Measurements from ENCODE around the gene NCAPD3.

Gene NCAPD3

GRCh38 chr11:134142536-134142935 is 81.2 kb downstream of the NCAPD3 start:
- Histone ChIP-seq H2BK5ac (ENCODE audit: low read length) (no peak overlapping the region), H2AFZ (ENCODE audit: low read length) (no peak overlapping the region), H3K27me3 (ENCODE audit: control insufficient read depth in 3 of 3, insufficient read depth in 3 of 3, low read depth in 1 of 3, low read length in 3 of 3) (no peaks in the 10 kb centered on the region), H3K18ac (ENCODE audit: low read length) (no peak overlapping the region), H3K27ac (replicated peaks; ENCODE audit: low read length) (no peak overlapping the region), H3K4ac (ENCODE audit: low read length) (no peak overlapping the region), H2BK15ac (ENCODE audit: low read length) (no peak overlapping the region), H3K9me3 (replicated peaks in 1 of 2; ENCODE audit: control insufficient read depth in 2 of 2, insufficient read depth in 1 of 2, low read depth in 1 of 2, low read length in 2 of 2) (peaks cover 8 to 18% of the 10 kb centered on the region in 2 donors), H3K14ac (ENCODE audit: low read length) (no peak overlapping the region), H3K4me2 (ENCODE audit: insufficient read depth, low read length, poor library complexity, severe bottlenecking) (no peak overlapping the region), H3K4me3 (ENCODE audit: low read length in 2 of 2) (no peak overlapping the region), H4K91ac (ENCODE audit: low read depth, low read length, poor library complexity) (no peak overlapping the region), H3K79me1 (ENCODE audit: low read depth, low read length) (peaks cover 1% of the 10 kb centered on the region), H2BK120ac (ENCODE audit: low read depth, low read length) (no peak overlapping the region), H4K8ac (ENCODE audit: low read depth, low read length) (no peak overlapping the region), H3K36me3 (replicated peaks in 1 of 2; ENCODE audit: control insufficient read depth in 2 of 2, insufficient read depth in 2 of 2, low read length in 2 of 2) (peaks cover 30 to 75% of the 10 kb centered on the region in 2 donors), H3K9ac (ENCODE audit: low read depth, low read length, poor library complexity) (no peak overlapping the region), H2BK12ac (ENCODE audit: low read length) (no peak overlapping the region), H3K4me1 (ENCODE audit: control insufficient read depth in 2 of 2, insufficient read depth in 1 of 2, low read depth in 1 of 2, low read length in 2 of 2) (peaks cover 1 to 6% of the 10 kb centered on the region in 2 donors), H2AK5ac (ENCODE audit: low read depth, low read length) (no peak overlapping the region), H3K23ac (ENCODE audit: low read depth, low read length, poor library complexity) (no peak overlapping the region)
- no CpG with 5 or more reads among the region's 6 CpGs for WGBS, 2 donors (ENCODE audit: extremely low coverage in 2 of 2, insufficient read length in 2 of 2, insufficient replicate concordance in 1 of 2)
- no peak for DNase-seq (ENCODE audit: low spot score)

DNA sequence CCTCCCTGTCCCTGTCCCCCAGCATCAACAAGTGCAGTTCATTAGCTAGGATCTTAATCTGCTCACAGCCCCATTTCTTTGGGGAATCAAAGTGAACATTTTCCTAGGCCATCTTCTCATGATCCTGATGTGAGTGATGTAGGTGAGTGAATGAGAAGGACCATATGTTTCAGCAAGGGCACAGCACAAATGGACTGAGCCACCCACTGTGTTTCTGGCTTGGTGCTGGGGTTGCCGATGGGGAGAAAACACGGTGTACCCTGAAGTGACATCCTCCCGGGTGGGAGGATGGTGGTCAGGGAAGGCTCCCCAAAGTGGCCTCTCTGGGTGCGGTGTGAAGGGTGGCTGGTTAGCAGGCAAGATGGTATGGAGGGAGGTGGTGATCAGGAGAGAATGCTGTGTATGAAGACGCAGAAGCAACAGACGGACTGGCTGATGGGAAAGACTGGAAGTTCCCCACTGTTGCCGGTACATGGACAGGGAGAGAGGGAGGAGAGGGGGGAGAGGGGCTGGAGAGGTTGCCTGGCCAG is 82.7 kb downstream of the NCAPD3 start:
- H2AFZ ChIP-seq (ENCODE audit: low read length) = no peak overlapping the region
- no peak overlapping the region for H3K23ac ChIP-seq (ENCODE audit: low read depth, low read length, poor library complexity)
- peaks cover 1% of the 10 kb centered on the region for H3K79me1 ChIP-seq (ENCODE audit: low read depth, low read length)
- H2BK120ac ChIP-seq (ENCODE audit: low read depth, low read length) = no peak overlapping the region
- no peaks in the 10 kb centered on the region for H3K27me3 ChIP-seq (ENCODE audit: control insufficient read depth in 3 of 3, insufficient read depth in 3 of 3, low read depth in 1 of 3, low read length in 3 of 3)
- H3K18ac ChIP-seq (ENCODE audit: low read length) = no peak overlapping the region
- no peak overlapping the region for H3K14ac ChIP-seq (ENCODE audit: low read length)
- H3K4me1 ChIP-seq (ENCODE audit: control insufficient read depth in 2 of 2, insufficient read depth in 1 of 2, low read depth in 1 of 2, low read length in 2 of 2) = peaks cover 1 to 6% of the 10 kb centered on the region in 2 donors
- no peak for DNase-seq (ENCODE audit: low spot score)
- no peak overlapping the region for H3K4ac ChIP-seq (ENCODE audit: low read length)
- no peak overlapping the region for H2BK5ac ChIP-seq (ENCODE audit: low read length)
- no peak overlapping the region for H3K4me3 ChIP-seq (ENCODE audit: low read length in 2 of 2)
- H3K4me2 ChIP-seq (ENCODE audit: insufficient read depth, low read length, poor library complexity, severe bottlenecking) = no peak overlapping the region
- H3K36me3 ChIP-seq (replicated peaks in 1 of 2; ENCODE audit: control insufficient read depth in 2 of 2, insufficient read depth in 2 of 2, low read length in 2 of 2) = peaks cover 27 to 61% of the 10 kb centered on the region in 2 donors
- no peak overlapping the region for H2BK15ac ChIP-seq (ENCODE audit: low read length)
- WGBS, 2 donors (ENCODE audit: extremely low coverage in 2 of 2, insufficient read length in 2 of 2, insufficient replicate concordance in 1 of 2) = no CpG with 5 or more reads among the region's 7 CpGs
- no peak overlapping the region for H2BK12ac ChIP-seq (ENCODE audit: low read length)
- H3K9ac ChIP-seq (ENCODE audit: low read depth, low read length, poor library complexity) = no peak overlapping the region
- H3K27ac ChIP-seq (replicated peaks; ENCODE audit: low read length) = no peak overlapping the region
- no peak overlapping the region for H4K8ac ChIP-seq (ENCODE audit: low read depth, low read length)
- H2AK5ac ChIP-seq (ENCODE audit: low read depth, low read length) = no peak overlapping the region
- H3K9me3 ChIP-seq (replicated peaks in 1 of 2; ENCODE audit: control insufficient read depth in 2 of 2, insufficient read depth in 1 of 2, low read depth in 1 of 2, low read length in 2 of 2) = peaks cover 15 to 17% of the 10 kb centered on the region in 2 donors
- H4K91ac ChIP-seq (ENCODE audit: low read depth, low read length, poor library complexity) = no peak overlapping the region

DNA sequence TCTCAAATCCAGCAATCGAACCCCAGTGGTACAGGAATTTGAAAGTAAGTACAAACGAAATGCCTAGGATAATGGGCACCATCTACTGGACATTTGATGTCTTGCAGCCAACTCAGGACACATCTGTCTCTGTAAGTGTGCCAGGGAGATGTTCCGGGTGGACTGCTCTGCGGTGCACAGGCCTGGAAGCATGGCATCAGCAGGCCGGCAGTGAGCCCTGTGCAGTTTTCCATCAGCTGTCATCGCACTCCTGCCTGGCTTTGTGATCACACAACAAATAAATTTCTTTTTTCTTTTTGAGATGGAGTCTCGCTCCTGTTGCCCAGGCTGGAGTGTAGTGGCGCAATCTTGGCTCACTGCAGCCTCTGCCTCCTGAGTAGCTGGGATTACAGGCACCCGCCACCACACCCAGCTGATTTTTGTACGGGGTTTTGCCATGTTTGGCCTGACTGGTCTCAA is 83.9 kb downstream of the NCAPD3 start:
- Histone ChIP-seq H3K79me1 (ENCODE audit: low read depth, low read length) (peaks cover 1% of the 10 kb centered on the region), H2BK5ac (ENCODE audit: low read length) (no peak overlapping the region)

DNA sequence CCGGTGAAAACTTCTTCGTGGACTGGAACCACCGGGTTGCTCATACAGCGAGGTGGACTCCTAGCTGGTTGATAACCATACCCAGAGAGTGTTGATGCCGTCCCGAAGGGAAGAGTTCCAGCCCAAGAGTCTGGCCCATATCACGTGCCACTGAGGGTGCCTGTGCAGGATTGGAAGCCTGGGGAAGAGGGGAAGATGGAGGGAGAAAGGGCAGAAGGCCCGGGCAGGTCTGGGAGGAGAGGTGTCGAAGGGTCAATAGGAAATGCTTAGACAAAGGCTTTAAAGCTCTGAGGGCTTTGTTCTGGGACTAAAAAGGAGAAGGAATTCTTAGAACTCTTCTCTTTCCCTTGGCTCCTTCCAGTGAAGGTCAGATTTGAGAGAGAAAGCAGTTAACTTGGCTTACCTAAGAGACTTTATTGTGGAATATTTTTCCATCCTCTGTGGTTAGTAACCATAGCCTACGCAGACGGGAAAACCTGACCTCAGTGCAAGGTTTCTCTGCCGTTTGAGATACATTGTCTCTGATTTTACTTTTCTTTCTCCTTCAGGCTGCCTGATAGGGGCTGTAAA is 84.4 kb downstream of the NCAPD3 start:
- H2AK5ac ChIP-seq (ENCODE audit: low read depth, low read length) = no peak overlapping the region
- no peak for DNase-seq (ENCODE audit: low spot score)
- no peak overlapping the region for H3K4me2 ChIP-seq (ENCODE audit: insufficient read depth, low read length, poor library complexity, severe bottlenecking)
- H3K36me3 ChIP-seq (replicated peaks in 1 of 2; ENCODE audit: control insufficient read depth in 2 of 2, insufficient read depth in 2 of 2, low read length in 2 of 2) = peaks cover 17 to 45% of the 10 kb centered on the region in 2 donors
- H3K4me3 ChIP-seq (ENCODE audit: low read length in 2 of 2) = no peak overlapping the region
- peaks cover 10 to 26% of the 10 kb centered on the region in 2 donors for H3K9me3 ChIP-seq (replicated peaks in 1 of 2; ENCODE audit: control insufficient read depth in 2 of 2, insufficient read depth in 1 of 2, low read depth in 1 of 2, low read length in 2 of 2)
- H2BK12ac ChIP-seq (ENCODE audit: low read length) = no peak overlapping the region
- no peak overlapping the region for H4K91ac ChIP-seq (ENCODE audit: low read depth, low read length, poor library complexity)
- peaks cover 1% of the 10 kb centered on the region for H3K79me1 ChIP-seq (ENCODE audit: low read depth, low read length)
- no peak overlapping the region for H2BK120ac ChIP-seq (ENCODE audit: low read depth, low read length)
- no peak overlapping the region for H2AFZ ChIP-seq (ENCODE audit: low read length)
- no peak overlapping the region for H3K27ac ChIP-seq (replicated peaks; ENCODE audit: low read length)
- H2BK15ac ChIP-seq (ENCODE audit: low read length) = no peak overlapping the region
- H3K23ac ChIP-seq (ENCODE audit: low read depth, low read length, poor library complexity) = no peak overlapping the region
- H3K4ac ChIP-seq (ENCODE audit: low read length) = no peak overlapping the region
- H2BK5ac ChIP-seq (ENCODE audit: low read length) = no peak overlapping the region
- no peaks in the 10 kb centered on the region for H3K27me3 ChIP-seq (ENCODE audit: control insufficient read depth in 3 of 3, insufficient read depth in 3 of 3, low read depth in 1 of 3, low read length in 3 of 3)
- no peak overlapping the region for H3K18ac ChIP-seq (ENCODE audit: low read length)
- no peak overlapping the region for H3K14ac ChIP-seq (ENCODE audit: low read length)
- no peak overlapping the region for H3K9ac ChIP-seq (ENCODE audit: low read depth, low read length, poor library complexity)
- WGBS, 2 donors (ENCODE audit: extremely low coverage in 2 of 2, insufficient read length in 2 of 2, insufficient replicate concordance in 1 of 2) = no CpG with 5 or more reads among the region's 12 CpGs
- no peak overlapping the region for H4K8ac ChIP-seq (ENCODE audit: low read depth, low read length)
- peaks cover 1 to 6% of the 10 kb centered on the region in 2 donors for H3K4me1 ChIP-seq (ENCODE audit: control insufficient read depth in 2 of 2, insufficient read depth in 1 of 2, low read depth in 1 of 2, low read length in 2 of 2)

More for the DNA sequence above, 83.9 kb downstream of the NCAPD3 start:
- DNase-seq (ENCODE audit: low spot score) = peak; percentile 38
- no peaks in the 10 kb centered on the region for H3K27me3 ChIP-seq (ENCODE audit: control insufficient read depth in 3 of 3, insufficient read depth in 3 of 3, low read depth in 1 of 3, low read length in 3 of 3)
- H3K4me3 ChIP-seq (ENCODE audit: low read length in 2 of 2) = no peak overlapping the region
- H2BK120ac ChIP-seq (ENCODE audit: low read depth, low read length) = no peak overlapping the region
- no CpG with 5 or more reads among the region's 10 CpGs for WGBS, 2 donors (ENCODE audit: extremely low coverage in 2 of 2, insufficient read length in 2 of 2, insufficient replicate concordance in 1 of 2)
- H3K4ac ChIP-seq (ENCODE audit: low read length) = no peak overlapping the region
- no peak overlapping the region for H2BK15ac ChIP-seq (ENCODE audit: low read length)
- no peak overlapping the region for H3K9ac ChIP-seq (ENCODE audit: low read depth, low read length, poor library complexity)
- H3K36me3 ChIP-seq (replicated peaks in 1 of 2; ENCODE audit: control insufficient read depth in 2 of 2, insufficient read depth in 2 of 2, low read length in 2 of 2) = peaks cover 21 to 50% of the 10 kb centered on the region in 2 donors
- H3K4me2 ChIP-seq (ENCODE audit: insufficient read depth, low read length, poor library complexity, severe bottlenecking) = no peak overlapping the region
- H2BK12ac ChIP-seq (ENCODE audit: low read length) = no peak overlapping the region
- no peak overlapping the region for H3K27ac ChIP-seq (replicated peaks; ENCODE audit: low read length)
- H3K14ac ChIP-seq (ENCODE audit: low read length) = no peak overlapping the region
- H3K9me3 ChIP-seq (replicated peaks in 1 of 2; ENCODE audit: control insufficient read depth in 2 of 2, insufficient read depth in 1 of 2, low read depth in 1 of 2, low read length in 2 of 2) = peaks cover 14 to 21% of the 10 kb centered on the region in 2 donors
- no peak overlapping the region for H2AK5ac ChIP-seq (ENCODE audit: low read depth, low read length)
- no peak overlapping the region for H2AFZ ChIP-seq (ENCODE audit: low read length)
- H3K23ac ChIP-seq (ENCODE audit: low read depth, low read length, poor library complexity) = no peak overlapping the region
- no peak overlapping the region for H4K91ac ChIP-seq (ENCODE audit: low read depth, low read length, poor library complexity)
- H4K8ac ChIP-seq (ENCODE audit: low read depth, low read length) = no peak overlapping the region
- no peak overlapping the region for H3K18ac ChIP-seq (ENCODE audit: low read length)
- peaks cover 1 to 6% of the 10 kb centered on the region in 2 donors for H3K4me1 ChIP-seq (ENCODE audit: control insufficient read depth in 2 of 2, insufficient read depth in 1 of 2, low read depth in 1 of 2, low read length in 2 of 2)

Measured in neuronal stem cell (in vitro differentiated cells).